Gastrocnemius medialis (tissue), 4 donors: ENCODE data around the gene C19orf73.

Source experiments
- CTCF ChIP-seq, 5 experiments: fragments of 450-650 bp in 3 of 5; fragments of 200-600 bp in 2 of 5; sonication (generic) in 2 of 5; IDR thresholded peaks in 4 of 5; conservative IDR thresholded peaks in 1 of 5; 1 replicate in 4 of 5; 2 replicates in 1 of 5; pipeline ENCODE4 v1.5.1; 2016 to 2019; ENCODE audit warnings: antibody characterized with exemption in 5 of 5, mild to moderate bottlenecking in 3 of 5, moderate library complexity in 3 of 5
- POLR2A ChIP-seq, 2 donors: fragments of 450-650 bp; IDR thresholded peaks; one replicate each; pipeline ENCODE4 v1.6.1; 2017; ENCODE audit warnings: antibody characterized with exemption in 2 of 2, mild to moderate bottlenecking in 2 of 2, moderate library complexity in 2 of 2

GRCh38 chr19:49110567-49110966 is 8.4 kb downstream of the C19orf73 start:
- TF ChIP-seq CTCF (IDR thresholded peaks at IDR 0.05 in 4 of 5, conservative IDR thresholded peaks at IDR 0.05 in 1 of 5) (no peak), POLR2A (IDR thresholded peaks at IDR 0.05) (no peak)
